ENCODE results near the gene ATP9B.

ATP9B gene

GRCh38 chr18:79093986-79094385 lies 24.8 kb downstream of the ATP9B start:
- TF ChIP-seq JUND (IDR thresholded peaks at IDR 0.05; ENCODE audit: low read depth): no peak
- in situ Hi-C loops (cut with HindIII; ENCODE audit: low pct_unique_long_range_greater_than_20kb, low sequenced_read_pairs): no loop called here
- no peak for DNase-seq (ENCODE audit: low read depth in 1 of 2, low spot score in 1 of 2)

- no peak for TF ChIP-seq JUND (IDR thresholded peaks at IDR 0.05; ENCODE audit: low read depth)
- no peak for DNase-seq (ENCODE audit: low read depth in 1 of 2, low spot score in 1 of 2)
- in situ Hi-C loops (cut with HindIII; ENCODE audit: low pct_unique_long_range_greater_than_20kb, low sequenced_read_pairs): no loop called here
Observed at GRCh38 chr18:79095216-79095615, 26.0 kb downstream of the ATP9B start.

GRCh38 chr18:79100944-79101343 lies 31.8 kb downstream of the ATP9B start:
- in situ Hi-C loops (cut with HindIII; ENCODE audit: low pct_unique_long_range_greater_than_20kb, low sequenced_read_pairs): no loop called here
- TF ChIP-seq JUND (IDR thresholded peaks at IDR 0.05; ENCODE audit: low read depth): no peak
- no peak for DNase-seq (ENCODE audit: low read depth in 1 of 2, low spot score in 1 of 2)

GRCh38 chr18:79102886-79103285 lies 33.7 kb downstream of the ATP9B start:
- in situ Hi-C loops (cut with HindIII; ENCODE audit: low pct_unique_long_range_greater_than_20kb, low sequenced_read_pairs): no loop called here
- no peak for DNase-seq (ENCODE audit: low read depth in 1 of 2, low spot score in 1 of 2)
- TF ChIP-seq JUND (IDR thresholded peaks at IDR 0.05; ENCODE audit: low read depth): no peak

- in situ Hi-C loops (cut with HindIII; ENCODE audit: low pct_unique_long_range_greater_than_20kb, low sequenced_read_pairs): no loop called here
- no peak for TF ChIP-seq JUND (IDR thresholded peaks at IDR 0.05; ENCODE audit: low read depth)
- no peak for DNase-seq (ENCODE audit: low read depth in 1 of 2, low spot score in 1 of 2)
Observed at GRCh38 chr18:79104137-79104536, 34.9 kb downstream of the ATP9B start.

- in situ Hi-C loops (cut with HindIII; ENCODE audit: low pct_unique_long_range_greater_than_20kb, low sequenced_read_pairs): no loop called here
- TF ChIP-seq JUND (IDR thresholded peaks at IDR 0.05; ENCODE audit: low read depth): no peak
- no peak for DNase-seq (ENCODE audit: low read depth in 1 of 2, low spot score in 1 of 2)
Observed at GRCh38 chr18:79105455-79105854, 36.3 kb downstream of the ATP9B start.

- DNase-seq (ENCODE audit: low read depth in 1 of 2, low spot score in 1 of 2): no peak
- TF ChIP-seq JUND (IDR thresholded peaks at IDR 0.05; ENCODE audit: low read depth): no peak
- in situ Hi-C loops (cut with HindIII; ENCODE audit: low pct_unique_long_range_greater_than_20kb, low sequenced_read_pairs): no loop called here
Observed at GRCh38 chr18:79106084-79106483, 36.9 kb downstream of the ATP9B start.

GRCh38 chr18:79107886-79108285 lies 38.7 kb downstream of the ATP9B start:
- TF ChIP-seq JUND (IDR thresholded peaks at IDR 0.05; ENCODE audit: low read depth): no peak
- in situ Hi-C loops (cut with HindIII; ENCODE audit: low pct_unique_long_range_greater_than_20kb, low sequenced_read_pairs): no loop called here
- DNase-seq (ENCODE audit: low read depth in 1 of 2, low spot score in 1 of 2): no peak

- DNase-seq (ENCODE audit: low read depth in 1 of 2, low spot score in 1 of 2): no peak
- in situ Hi-C loops (cut with HindIII; ENCODE audit: low pct_unique_long_range_greater_than_20kb, low sequenced_read_pairs): no loop called here
Observed at GRCh38 chr18:79108549-79109215, 39.5 kb downstream of the ATP9B start.

GRCh38 chr18:79111483-79111882 lies 42.3 kb downstream of the ATP9B start:
- no peak for DNase-seq (ENCODE audit: low read depth in 1 of 2, low spot score in 1 of 2)
- in situ Hi-C loops (cut with HindIII; ENCODE audit: low pct_unique_long_range_greater_than_20kb, low sequenced_read_pairs): no loop called here
- TF ChIP-seq JUND (IDR thresholded peaks at IDR 0.05; ENCODE audit: low read depth): no peak

More at GRCh38 chr18:79108549-79109215, 39.5 kb downstream of the ATP9B start:
- no peak for TF ChIP-seq JUND (IDR thresholded peaks at IDR 0.05; ENCODE audit: low read depth)

- TF ChIP-seq JUND (IDR thresholded peaks at IDR 0.05; ENCODE audit: low read depth): no peak
- DNase-seq (ENCODE audit: low read depth in 1 of 2, low spot score in 1 of 2): no peak
- in situ Hi-C loops (cut with HindIII; ENCODE audit: low pct_unique_long_range_greater_than_20kb, low sequenced_read_pairs): no loop called here
Observed at GRCh38 chr18:79117385-79117784, 48.2 kb downstream of the ATP9B start.

GRCh38 chr18:79117788-79118187 lies 48.6 kb downstream of the ATP9B start:
- TF ChIP-seq JUND (IDR thresholded peaks at IDR 0.05; ENCODE audit: low read depth): no peak
- DNase-seq (ENCODE audit: low read depth in 1 of 2, low spot score in 1 of 2): no peak
- in situ Hi-C loops (cut with HindIII; ENCODE audit: low pct_unique_long_range_greater_than_20kb, low sequenced_read_pairs): no loop called here

GRCh38 chr18:79118797-79119196 lies 49.6 kb downstream of the ATP9B start:
- no peak for DNase-seq (ENCODE audit: low read depth in 1 of 2, low spot score in 1 of 2)
- in situ Hi-C loops (cut with HindIII; ENCODE audit: low pct_unique_long_range_greater_than_20kb, low sequenced_read_pairs): no loop called here
- no peak for TF ChIP-seq JUND (IDR thresholded peaks at IDR 0.05; ENCODE audit: low read depth)

All from T47D (cell line).